HK-2 (cell line): ENCODE measurements around the gene UGT1A6.
"Not testable (repeated sequence)": the region's sequence is repeated elsewhere in the genome, so short reads cannot be mapped to it uniquely, and the experiment has no call there.

Experiments
- DNase-seq: peaks from one replicate; pipeline ENCODE4 v3.0.0-alpha.2; 2018; ENCODE audit not compliant: unreplicated experiment

UGT1A6 gene

DNA sequence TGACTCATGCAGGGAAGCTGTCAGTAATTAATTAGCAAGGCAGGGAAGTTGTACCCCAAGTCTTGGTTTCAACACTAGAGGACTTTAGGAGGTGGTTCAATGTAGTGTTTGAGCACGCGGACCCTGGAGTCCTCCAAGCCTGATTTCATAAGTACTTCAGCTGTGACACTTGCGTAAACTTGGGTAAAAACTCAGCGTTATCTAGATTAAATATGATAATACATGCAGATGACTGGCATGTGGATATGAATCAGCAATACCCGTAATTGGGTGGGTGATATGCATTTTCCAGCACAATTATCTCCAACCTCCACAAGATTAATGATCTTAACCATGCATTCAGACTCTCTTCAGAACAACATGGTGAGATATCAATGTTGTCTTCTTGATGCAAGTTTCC lies 5.8 kb upstream of the UGT1A6 start:
- no peak for DNase-seq

GRCh38 chr2:233688341-233688740 lies 4.3 kb upstream of the UGT1A6 start:
- no peak for DNase-seq

DNA sequence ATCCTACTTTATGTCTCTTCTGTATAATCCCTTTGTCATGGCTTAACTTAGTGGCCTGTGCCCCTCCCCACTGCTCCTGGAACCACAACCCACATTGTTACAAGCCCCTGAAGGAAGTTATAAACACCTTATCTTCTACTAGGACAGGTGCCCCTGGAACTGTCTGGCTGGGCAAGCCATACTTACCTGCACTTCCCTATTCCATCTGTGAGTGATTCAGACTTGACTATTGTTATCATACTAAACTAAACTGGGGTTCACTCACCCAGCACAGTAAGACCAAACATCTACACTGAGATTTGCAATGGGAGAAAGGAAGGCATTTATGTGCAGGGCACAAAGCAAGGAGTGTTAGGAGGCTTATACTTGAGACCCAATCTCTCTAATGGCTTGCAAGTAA lies 3.7 kb upstream of the UGT1A6 start:
- DNase-seq = no peak

DNA sequence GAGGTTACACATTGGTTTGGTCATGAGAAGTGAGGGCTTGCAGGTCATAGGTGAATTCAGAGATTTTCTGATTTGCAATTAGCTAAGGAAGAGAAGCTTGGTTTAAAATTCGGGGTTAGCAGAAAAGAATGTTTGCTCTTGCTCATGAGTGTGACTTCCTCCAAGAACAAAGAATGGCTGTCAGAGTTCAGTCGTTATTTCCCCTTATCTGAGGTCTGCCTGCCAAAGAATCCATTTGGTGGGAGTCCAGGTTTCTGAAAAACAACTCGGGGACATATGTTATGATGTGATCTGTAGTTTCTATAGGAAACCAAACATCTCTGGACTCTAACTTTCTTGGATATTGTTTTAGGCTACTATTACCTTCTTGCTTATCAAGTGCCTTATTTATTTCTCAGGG lies 3.2 kb upstream of the UGT1A6 start:
- DNase-seq = no peak

DNA sequence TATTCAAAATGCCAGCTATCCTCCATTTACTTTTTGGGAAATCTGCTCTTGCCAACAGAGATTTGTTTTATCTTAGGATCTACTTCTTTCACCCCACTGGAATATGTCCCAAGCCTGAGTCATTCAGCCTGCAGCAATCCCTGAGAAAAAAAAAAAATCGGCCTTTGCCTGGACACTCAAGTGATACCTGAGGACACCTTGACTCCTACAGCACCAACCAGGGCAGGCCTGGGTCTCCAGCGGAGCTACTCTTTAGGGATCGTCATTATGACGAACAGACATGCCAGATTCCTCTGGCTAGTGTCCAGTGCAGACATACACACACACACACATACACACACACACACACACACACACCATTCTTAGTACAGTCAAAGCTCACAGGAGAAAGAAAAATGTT lies 2.2 kb upstream of the UGT1A6 start:
- no peak for DNase-seq

- no peak for DNase-seq
Observed at GRCh38 chr2:233691443-233692433, 952 bp upstream of the UGT1A6 start.

- no peak for DNase-seq
Observed at GRCh38 chr2:233693963-233694362, 1.3 kb downstream of the UGT1A6 start.

DNA sequence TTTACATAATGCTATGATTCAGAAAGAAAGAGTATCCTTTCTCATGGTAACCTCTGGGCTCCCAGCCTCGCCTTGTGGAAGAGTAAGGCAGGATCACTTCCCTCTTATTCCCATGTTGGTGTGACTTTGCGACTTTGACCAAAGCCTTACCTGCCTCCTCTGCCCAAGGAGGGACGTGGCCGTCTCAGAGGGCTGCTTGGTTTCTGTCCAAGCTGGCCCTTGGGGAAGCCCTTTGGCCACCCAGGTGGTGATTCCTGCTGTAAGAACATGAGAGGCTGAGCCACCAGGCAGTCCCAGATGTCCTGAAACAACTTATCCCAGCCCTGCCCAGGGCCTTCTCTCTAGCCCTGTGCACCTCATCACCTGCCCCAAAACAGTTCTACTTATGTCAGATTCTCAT lies 6.0 kb downstream of the UGT1A6 start:
- DNase-seq = no peak

GRCh38 chr2:233699424-233700027 lies 6.8 kb downstream of the UGT1A6 start:
- no peak for DNase-seq

- DNase-seq = peak; percentile 28
Observed at GRCh38 chr2:233700028-233700635, 7.4 kb downstream of the UGT1A6 start.

DNA sequence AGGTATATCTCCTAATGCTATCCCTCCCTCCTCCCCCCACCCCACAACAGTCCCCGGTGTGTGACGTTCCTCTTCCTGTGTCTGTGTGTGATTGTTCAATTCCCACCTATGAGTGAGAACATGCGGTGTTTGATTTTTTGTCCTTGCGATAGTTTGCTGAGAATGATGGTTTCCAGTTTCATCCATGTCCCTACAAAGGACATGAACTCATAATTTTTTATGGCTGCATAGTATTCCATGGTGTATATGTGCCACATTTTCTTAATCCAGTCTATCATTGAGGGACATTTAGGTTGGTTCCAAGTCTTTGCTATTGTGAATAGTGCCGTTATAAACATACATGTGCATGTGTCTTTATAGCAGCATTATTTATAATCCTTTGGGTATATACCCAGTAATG lies 8.2 kb downstream of the UGT1A6 start:
- not testable (repeated sequence) for DNase-seq

DNA sequence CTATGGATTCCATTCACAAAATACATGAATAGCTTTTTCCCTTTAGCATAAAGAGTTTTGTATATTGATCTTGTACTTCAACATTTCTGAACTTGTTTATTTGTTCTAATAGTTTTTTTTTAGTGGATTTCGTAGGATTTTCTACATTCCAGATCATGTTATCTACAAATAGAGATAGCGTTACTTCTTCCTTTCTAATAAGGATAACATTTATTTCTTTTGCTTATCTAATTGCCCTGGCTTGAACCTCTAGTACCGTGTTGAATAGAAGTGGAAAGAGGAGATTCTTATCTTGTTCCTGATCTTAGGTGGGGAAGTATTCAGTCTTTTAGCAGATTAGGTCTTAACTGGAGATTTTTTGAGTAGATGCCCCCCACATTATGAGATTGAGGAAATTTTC lies 9.5 kb downstream of the UGT1A6 start:
- DNase-seq = no peak

- DNase-seq = no peak
Observed at GRCh38 chr2:233705911-233706506, 13.3 kb downstream of the UGT1A6 start.

DNA sequence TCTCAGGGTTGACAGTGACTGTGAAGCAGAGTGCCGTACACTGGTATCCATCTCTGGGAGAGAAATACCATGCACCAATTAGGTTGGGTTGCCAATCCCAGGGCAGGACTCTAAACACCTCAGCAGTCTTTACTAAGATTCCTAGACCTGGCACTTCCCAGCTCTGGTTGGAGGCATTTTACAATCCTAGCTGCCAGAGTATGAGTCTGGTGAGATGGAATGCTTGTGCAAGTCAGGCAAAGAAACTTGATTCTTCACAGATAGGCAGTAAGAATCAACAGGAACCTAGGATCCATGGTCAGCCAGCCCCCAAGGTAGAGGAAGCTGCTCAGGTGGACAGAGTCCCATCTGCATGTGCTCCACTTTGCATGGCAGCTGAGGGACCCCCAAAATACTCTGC lies 14.0 kb downstream of the UGT1A6 start:
- DNase-seq = no peak

- no peak for DNase-seq
Observed at GRCh38 chr2:233707940-233708644, 15.4 kb downstream of the UGT1A6 start.

- DNase-seq = no peak
Observed at GRCh38 chr2:233708942-233709341, 16.3 kb downstream of the UGT1A6 start.

DNA sequence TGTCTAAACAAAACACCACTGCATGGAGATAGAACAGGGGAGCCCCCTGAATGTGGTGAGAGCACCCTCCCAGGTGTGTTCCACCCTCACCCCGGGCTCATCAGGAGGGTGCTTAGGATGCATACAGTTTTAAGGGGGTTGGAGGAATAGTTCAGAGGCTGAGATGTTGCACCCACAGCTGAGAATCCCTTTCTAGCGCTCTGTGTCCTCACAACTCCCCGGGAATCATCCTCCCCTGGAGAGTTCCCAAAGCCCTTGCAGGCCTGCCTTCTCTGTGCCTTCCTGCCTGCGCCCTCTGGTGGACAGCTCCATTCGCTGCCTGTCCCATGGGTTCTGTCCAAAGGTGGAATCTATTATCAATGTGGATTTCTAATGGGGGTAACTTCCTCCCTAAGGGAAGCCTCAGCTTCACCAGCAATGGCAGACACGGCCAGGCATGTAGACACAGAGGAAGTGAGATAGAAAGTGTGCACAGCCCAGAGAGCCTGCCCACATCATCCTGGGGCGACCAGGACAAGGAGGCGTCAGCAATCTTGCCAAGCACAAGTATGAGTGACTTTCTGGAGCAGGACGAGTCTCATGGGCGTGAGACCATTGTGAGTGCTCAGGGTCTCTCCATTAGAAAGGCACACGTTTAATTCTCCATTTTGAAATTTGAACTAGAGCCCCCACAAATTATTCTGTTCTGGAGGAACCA lies 18.8 kb downstream of the UGT1A6 start:
- peak; percentile 87 for DNase-seq

GRCh38 chr2:233712611-233713261 lies 20.0 kb downstream of the UGT1A6 start, which contains the start of gene UGT1A5:
UGT1A5 (plus strand) TSS chr2:233712907; CDS start chr2:233712992, 85 bp downstream.
- no peak for DNase-seq

- DNase-seq = no peak
Observed at GRCh38 chr2:233713262-233713615, 20.5 kb downstream of the UGT1A6 start.

DNA sequence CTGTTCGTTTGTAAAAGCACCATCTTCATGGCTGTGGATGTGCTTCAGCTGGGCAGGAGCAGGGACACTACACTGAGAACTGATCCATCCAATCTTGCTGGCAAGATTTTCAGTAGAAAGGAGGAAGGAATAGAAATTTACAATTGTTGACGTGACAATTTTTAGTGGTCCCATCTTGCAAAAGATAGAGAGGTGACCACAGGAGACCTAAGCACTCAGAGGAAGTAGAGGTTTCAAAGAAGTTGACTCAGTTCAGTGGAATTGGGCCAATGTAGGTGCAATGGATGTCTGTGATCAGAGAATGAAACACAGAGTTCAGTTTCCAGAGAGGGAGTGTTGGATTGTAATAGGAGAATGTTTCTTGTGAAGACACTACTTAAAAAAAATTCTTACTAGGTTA lies 21.4 kb downstream of the UGT1A6 start:
- DNase-seq = no peak

- no peak for DNase-seq
Observed at GRCh38 chr2:233718552-233718951, 25.9 kb downstream of the UGT1A6 start, which contains the start of gene UGT1A4. UGT1A4 (plus strand) TSS chr2:233718736; CDS start chr2:233718821, 85 bp downstream.
